Endometrium (tissue), 2 donors: Measurements from ENCODE around the gene NKAPL.

ENCODE experiments used
- FAIRE-seq: peaks from 2 replicates; lab custom pipeline; 2012; peaks lifted over from hg19 to GRCh38; lab: Jason Lieb, UNC
- donor health status: control.
- donor health status: control.

Gene NKAPL

GRCh38 chr6:28258877-28259777, at the start of gene NKAPL:
Gene NKAPL (plus strand): TSS chr6:28259297. CDS start chr6:28259372, 75 bp downstream.
- no peak for FAIRE-seq

- FAIRE-seq, result no peak
Observed at GRCh38 chr6:28209753-28210535, 49.2 kb upstream of the NKAPL start.

GRCh38 chr6:28211840-28212509, 47.1 kb upstream of the NKAPL start:
- FAIRE-seq, result no peak

GRCh38 chr6:28212510-28213212, 46.4 kb upstream of the NKAPL start:
- FAIRE-seq, result no peak

GRCh38 chr6:28213213-28213523, 45.9 kb upstream of the NKAPL start:
- no peak for FAIRE-seq

- FAIRE-seq, result no peak
Observed at GRCh38 chr6:28215425-28215824, 43.7 kb upstream of the NKAPL start.

GRCh38 chr6:28217890-28218289, 41.2 kb upstream of the NKAPL start:
- no peak for FAIRE-seq

- FAIRE-seq, result no peak
Observed at GRCh38 chr6:28218312-28219248, 40.5 kb upstream of the NKAPL start.

- FAIRE-seq, result no peak
Observed at GRCh38 chr6:28220257-28221133, 38.6 kb upstream of the NKAPL start.

GRCh38 chr6:28224131-28225055, 34.7 kb upstream of the NKAPL start:
- no peak for FAIRE-seq

- FAIRE-seq, result peak; percentile 53
Observed at GRCh38 chr6:28225056-28225834, 33.9 kb upstream of the NKAPL start, which contains the start of gene ZSCAN9. Gene ZSCAN9 (plus strand): TSS chr6:28225275. CDS start chr6:28227085, 1,810 bp downstream.

GRCh38 chr6:28226460-28226859, 32.6 kb upstream of the NKAPL start:
- no peak for FAIRE-seq

GRCh38 chr6:28232785-28233184, 26.3 kb upstream of the NKAPL start:
- FAIRE-seq, result no peak

- no peak for FAIRE-seq
Observed at GRCh38 chr6:28235912-28236452, 23.1 kb upstream of the NKAPL start.

GRCh38 chr6:28239636-28240035, 19.5 kb upstream of the NKAPL start:
- FAIRE-seq, result no peak

GRCh38 chr6:28240471-28240870, 18.6 kb upstream of the NKAPL start:
- no peak for FAIRE-seq

- no peak for FAIRE-seq
Observed at GRCh38 chr6:28243946-28244345, 15.2 kb upstream of the NKAPL start.
